OCI-M2 (cell line): ENCODE measurements around the gene NTSR2.
A peak's percentile ranks its signal among the peaks of the same experiment; 100 is the strongest.

ENCODE experiments used
- DNase-seq: peaks from one replicate; lab custom pipeline; 2025; ENCODE audit not compliant: unreplicated experiment; lab: John Stamatoyannopoulos, UW

NTSR2 gene

DNA sequence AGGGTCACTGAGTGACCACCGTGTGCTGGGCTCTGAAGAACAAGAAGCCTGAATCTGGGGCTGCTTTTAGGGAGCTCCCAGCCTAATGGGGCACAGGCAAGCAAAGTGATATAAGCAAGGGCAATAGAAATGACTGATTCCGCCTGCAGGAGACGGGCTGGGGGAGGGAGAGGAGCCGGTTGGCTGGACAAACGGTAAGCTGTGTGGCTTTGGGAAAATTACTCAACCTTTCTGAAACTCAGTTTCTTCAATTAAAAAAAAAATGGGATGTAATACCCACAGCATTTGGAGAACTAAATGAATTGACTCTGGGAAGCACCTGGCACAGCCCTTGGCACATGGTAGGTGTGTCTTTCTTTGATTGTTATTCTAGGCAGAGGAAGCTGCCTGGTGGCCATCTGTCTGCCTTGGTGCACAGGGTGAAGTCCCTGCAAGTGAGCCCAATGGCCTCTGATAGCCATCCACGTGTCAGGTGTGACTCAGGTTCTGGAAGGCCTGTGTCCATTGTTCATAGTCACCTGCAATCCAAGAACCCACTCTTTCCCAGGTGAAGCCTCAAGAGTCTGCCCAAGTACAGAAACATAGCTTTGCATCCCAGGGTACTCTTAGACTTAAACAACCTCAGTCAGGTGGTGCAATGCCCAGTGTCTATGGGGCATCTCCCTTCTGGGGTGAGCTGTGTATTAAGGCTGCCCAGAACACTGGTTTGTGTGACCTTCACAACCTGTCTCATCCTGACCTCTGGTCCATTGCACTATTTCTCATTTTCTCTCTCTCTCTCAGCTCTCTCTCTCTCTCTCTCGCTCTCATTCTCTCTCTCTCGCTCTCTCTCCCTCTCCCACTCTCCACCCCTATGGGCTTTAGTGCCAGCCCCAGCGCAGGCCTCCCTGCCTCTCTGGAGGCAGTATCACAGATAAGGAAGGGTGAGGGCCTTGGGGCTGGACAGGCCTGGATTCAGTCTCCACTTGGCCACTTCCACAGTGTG is 30.0 kb upstream of the NTSR2 start:
- DNase-seq: no peak

- no peak for DNase-seq
Observed at GRCh38 chr2:11698009-11698922, 28.3 kb upstream of the NTSR2 start.

GRCh38 chr2:11697103-11697871 is 27.3 kb upstream of the NTSR2 start:
- DNase-seq: no peak

DNA sequence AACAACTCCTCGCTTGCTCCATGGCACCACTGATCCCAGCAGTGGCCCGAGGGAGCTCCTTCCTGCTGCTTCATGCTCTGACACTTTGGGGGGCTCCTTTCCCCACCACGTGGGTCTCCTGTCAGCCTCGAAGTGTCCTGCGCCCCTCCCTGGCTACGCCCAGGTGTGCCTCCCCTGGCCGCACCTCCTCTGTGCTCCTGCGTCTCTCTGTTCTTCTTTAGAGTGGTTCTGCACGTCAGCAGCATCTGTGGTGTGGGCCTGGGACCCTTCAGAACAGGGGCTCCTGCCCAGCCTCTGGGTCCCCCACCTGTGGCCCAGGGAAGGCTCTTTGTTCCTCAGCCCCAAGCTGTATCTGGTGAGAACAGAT is 26.7 kb upstream of the NTSR2 start:
- no peak for DNase-seq

DNA sequence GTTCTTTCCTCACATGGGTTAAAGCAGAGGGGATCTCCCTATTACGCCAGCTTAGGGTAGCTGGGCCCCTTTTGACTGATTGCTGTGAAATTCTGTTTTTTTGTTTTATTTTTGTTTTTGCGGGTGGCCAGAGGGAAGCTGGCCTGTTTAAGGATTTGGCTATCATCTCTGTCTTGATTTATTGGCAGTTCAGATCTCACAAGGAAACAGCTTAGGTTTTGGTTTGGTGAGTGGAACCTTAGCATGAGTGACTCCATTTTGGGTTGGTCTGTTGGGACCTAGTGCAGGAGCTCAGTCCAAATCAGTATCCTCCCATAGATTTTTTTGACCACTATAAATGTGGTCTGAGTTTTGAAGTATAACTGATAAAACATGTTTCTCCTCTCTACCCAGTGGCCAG is 25.6 kb upstream of the NTSR2 start:
- DNase-seq: no peak

- DNase-seq: peak; percentile 2
Observed at GRCh38 chr2:11692966-11693521, 23.0 kb upstream of the NTSR2 start.

DNA sequence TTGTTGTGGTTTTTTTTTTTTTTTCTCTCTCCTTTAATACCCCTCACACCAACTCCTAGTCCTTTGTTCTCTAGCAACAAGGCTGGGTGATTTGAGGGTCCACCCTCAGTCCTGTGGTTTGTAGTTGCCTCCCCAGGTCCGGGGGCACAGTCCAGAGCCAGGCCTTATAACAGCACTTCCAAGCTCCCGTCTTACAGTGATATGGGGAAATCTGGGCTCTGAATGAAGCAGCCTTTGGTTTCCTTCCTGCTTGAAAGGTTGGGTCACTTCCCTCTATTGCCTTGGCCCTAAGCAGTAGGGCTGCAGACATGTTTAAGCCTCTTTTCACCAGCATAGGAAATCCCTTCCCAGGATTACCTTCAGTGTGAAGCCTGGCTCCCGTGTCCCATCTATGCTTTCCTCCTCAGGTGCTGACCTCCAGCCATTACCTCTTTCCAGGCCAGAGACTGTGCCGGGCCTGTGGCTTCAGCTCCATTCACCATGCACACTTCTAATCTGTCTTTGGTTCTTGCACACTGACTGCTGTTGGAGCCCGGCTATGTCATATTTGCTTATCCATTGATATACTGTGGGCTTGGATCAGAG is 21.2 kb upstream of the NTSR2 start:
- no peak for DNase-seq

GRCh38 chr2:11688222-11689069 is 18.5 kb upstream of the NTSR2 start:
- DNase-seq: peak; percentile 61

- no peak for DNase-seq
Observed at GRCh38 chr2:11687736-11688135, 17.7 kb upstream of the NTSR2 start.

DNA sequence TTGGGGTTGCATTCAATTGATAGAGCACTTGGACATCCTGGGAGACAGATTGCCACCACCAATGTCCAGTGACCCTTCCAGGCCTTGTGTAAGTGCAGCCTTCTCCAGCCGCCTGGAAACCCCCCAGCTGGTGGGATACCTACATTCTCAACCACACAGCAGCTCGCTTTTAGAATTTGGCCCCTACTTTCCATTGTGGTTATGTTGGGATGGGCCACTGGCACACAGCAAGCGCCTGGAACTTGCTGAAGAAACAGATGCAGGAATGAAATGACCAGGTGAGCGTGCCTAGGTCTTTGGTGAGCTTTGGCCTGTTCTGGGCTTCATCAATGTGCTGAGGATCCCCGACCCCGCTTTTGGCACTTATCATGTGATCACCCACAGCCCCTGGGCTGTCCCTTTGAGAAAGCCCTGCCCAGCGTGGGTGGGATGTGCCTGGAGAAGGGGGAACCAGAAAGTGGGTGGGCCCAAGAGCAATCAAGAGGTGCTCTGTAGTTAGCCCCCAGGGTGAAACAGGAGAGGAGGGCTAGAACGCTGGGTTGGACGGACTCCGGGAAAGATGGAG is 16.0 kb upstream of the NTSR2 start:
- DNase-seq: no peak

DNA sequence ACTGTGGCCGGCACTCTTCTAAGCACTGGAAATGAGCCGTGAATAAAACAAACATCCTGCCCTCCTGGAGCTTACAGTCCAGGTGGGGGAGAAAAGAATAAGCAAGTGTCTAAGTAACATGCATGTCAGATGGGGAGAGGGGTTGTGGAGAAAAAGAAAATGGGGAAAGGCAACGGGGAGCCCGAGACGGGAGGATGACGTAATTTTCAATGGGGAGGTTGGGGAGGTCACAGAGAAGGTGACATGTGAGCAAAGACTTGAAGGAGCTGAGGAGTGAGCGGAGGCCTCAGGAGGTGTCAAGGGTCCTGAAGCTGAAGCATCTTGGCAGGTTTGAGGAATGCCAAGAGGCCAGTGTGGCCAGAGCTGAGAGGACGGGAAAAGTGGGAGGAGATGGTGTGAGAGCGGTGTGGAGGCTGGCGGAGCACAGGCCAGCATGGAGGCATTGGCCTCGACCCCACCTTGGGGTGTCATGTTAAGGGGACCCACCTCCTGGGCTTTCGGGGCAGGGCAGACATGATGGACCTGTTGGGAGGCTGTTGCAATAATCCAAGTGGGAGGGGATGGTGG is 15.0 kb upstream of the NTSR2 start:
- DNase-seq: no peak

GRCh38 chr2:11683966-11684365 is 14.0 kb upstream of the NTSR2 start:
- DNase-seq: no peak

- no peak for DNase-seq
Observed at GRCh38 chr2:11683476-11683875, 13.5 kb upstream of the NTSR2 start.

GRCh38 chr2:11682590-11682915 is 12.6 kb upstream of the NTSR2 start:
- DNase-seq: no peak

DNA sequence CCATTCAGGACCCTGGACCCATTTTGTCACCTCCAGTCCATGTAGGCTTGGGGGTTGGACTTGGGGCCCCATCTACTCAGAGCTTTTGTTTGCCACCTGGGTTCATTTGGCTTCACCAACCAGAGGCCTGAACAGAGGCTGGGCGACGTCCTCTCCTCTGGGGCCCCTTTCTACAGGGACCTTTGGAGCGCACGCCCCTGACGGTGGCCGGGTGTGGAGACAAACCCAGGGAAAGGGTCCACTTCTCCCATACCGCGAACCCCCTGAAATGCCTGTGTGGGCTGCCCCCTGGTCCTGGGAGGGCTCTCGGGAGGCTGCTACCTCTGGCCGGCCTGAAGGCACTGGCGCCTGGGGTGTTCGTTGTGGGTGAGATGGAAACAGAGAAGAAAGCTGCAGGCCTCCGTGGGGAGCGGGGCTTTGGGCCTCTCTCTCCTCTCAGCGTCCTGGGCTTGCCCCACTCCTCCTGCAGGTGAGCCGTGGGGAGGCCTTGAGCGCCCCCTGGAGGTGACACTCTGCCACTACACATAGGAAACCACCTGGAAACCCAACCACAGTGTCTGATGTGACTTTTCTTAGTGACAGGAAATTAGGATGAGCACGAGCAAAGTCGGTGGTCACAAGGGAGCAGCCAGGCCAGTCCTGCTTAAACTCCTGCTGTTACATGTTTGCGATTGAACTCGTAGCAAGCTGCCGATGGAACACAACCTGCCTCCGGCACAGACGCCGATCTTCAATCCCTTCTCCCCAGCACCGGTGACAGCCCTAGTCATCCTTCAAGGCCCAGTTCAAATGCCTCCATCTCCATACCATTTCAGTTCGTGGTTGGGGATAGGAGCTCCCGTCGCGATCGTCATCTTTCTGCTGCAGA is 12.0 kb upstream of the NTSR2 start:
- no peak for DNase-seq

- DNase-seq: no peak
Observed at GRCh38 chr2:11680901-11681721, 11.1 kb upstream of the NTSR2 start.
